NT2/D1 (cell line): ENCODE measurements around the gene GNB5.

ENCODE experiments used
- DNase-seq: peaks from one replicate; pipeline ENCODE4 v3.0.0-alpha.2; 2011; ENCODE audit warnings: low read depth, low spot score
- H3K27me3 ChIP-seq: 2 replicates; pipeline ENCODE4 v1.6.0; 2011; ENCODE audit warnings: mild to moderate bottlenecking; ENCODE audit not compliant: insufficient read length, insufficient read depth
- H3K36me3 ChIP-seq: 2 replicates; pipeline ENCODE4 v1.6.1; 2011; ENCODE audit warnings: mild to moderate bottlenecking, low read length, mixed read lengths; ENCODE audit not compliant: insufficient read depth, insufficient read length
- H3K4me1 ChIP-seq: 2 replicates; pipeline ENCODE4 v1.5.1; 2011; ENCODE audit not compliant: insufficient read depth, insufficient read length
- H3K4me3 ChIP-seq: 2 replicates; pipeline ENCODE4 v1.5.1; 2011; ENCODE audit warnings: low read depth; ENCODE audit not compliant: insufficient read length
- H3K9ac ChIP-seq: 2 replicates; pipeline ENCODE4 v1.6.0; 2011; ENCODE audit warnings: low read depth; ENCODE audit not compliant: insufficient read length
- H3K9me3 ChIP-seq: 2 replicates; pipeline ENCODE4 v1.5.1; 2011; ENCODE audit warnings: mild to moderate bottlenecking, low read length; ENCODE audit not compliant: insufficient read depth
- SUZ12 ChIP-seq: IDR thresholded peaks from 2 replicates; pipeline ENCODE4 v1.6.1; 2011; ENCODE audit not compliant: insufficient read length, insufficient read depth; ENCODE audit errors: extremely low read depth
- YY1 ChIP-seq: IDR thresholded peaks from 2 replicates; pipeline ENCODE4 v1.6.1; 2011; ENCODE audit not compliant: insufficient read length, insufficient read depth
- ZNF274 ChIP-seq: IDR thresholded peaks from 2 replicates; pipeline ENCODE4 v1.6.1; 2011; ENCODE audit warnings: mild to moderate bottlenecking, low read depth, low read length

GNB5 gene

GRCh38 chr15:52109559-52110451 lies 81.4 kb downstream of the GNB5 start:
- DNase-seq: no peak
- TF ChIP-seq YY1: no peak
- no peak for TF ChIP-seq SUZ12
- no peak for TF ChIP-seq ZNF274
- H3K9me3 ChIP-seq: no peaks in the 10 kb centered on the region
- no peaks in the 10 kb centered on the region for H3K4me1 ChIP-seq
- peaks cover 34% of the 10 kb centered on the region for H3K27me3 ChIP-seq
- no peak overlapping the region for H3K9ac ChIP-seq
- no peaks in the 10 kb centered on the region for H3K36me3 ChIP-seq
- no peak overlapping the region for H3K4me3 ChIP-seq

- Histone ChIP-seq H3K9me3 (no peaks in the 10 kb centered on the region), H3K9ac (no peak overlapping the region), H3K27me3 (peaks cover 16% of the 10 kb centered on the region), H3K4me1 (no peaks in the 10 kb centered on the region), H3K36me3 (no peaks in the 10 kb centered on the region), H3K4me3 (no peak overlapping the region)
- TF ChIP-seq ZNF274: no peak
- no peak for TF ChIP-seq YY1
- no peak for TF ChIP-seq SUZ12
- no peak for DNase-seq
Observed at GRCh38 chr15:52107238-52107637, 84.0 kb downstream of the GNB5 start.

GRCh38 chr15:52106641-52107040 lies 84.6 kb downstream of the GNB5 start:
- H3K36me3 ChIP-seq: no peaks in the 10 kb centered on the region
- no peak for DNase-seq
- H3K27me3 ChIP-seq: peaks cover 10% of the 10 kb centered on the region
- no peaks in the 10 kb centered on the region for H3K9me3 ChIP-seq
- TF ChIP-seq YY1 (no peak), SUZ12 (no peak), ZNF274 (no peak)
- H3K9ac ChIP-seq: no peak overlapping the region
- no peaks in the 10 kb centered on the region for H3K4me1 ChIP-seq
- H3K4me3 ChIP-seq: no peak overlapping the region

GRCh38 chr15:52105846-52106245 lies 85.3 kb downstream of the GNB5 start:
- DNase-seq: no peak

GRCh38 chr15:52104532-52105004 lies 86.6 kb downstream of the GNB5 start:
- TF ChIP-seq SUZ12: no peak
- TF ChIP-seq YY1: no peak
- no peak for TF ChIP-seq ZNF274
- no peaks in the 10 kb centered on the region for H3K27me3 ChIP-seq
- no peaks in the 10 kb centered on the region for H3K9me3 ChIP-seq
- no peak overlapping the region for H3K4me3 ChIP-seq
- H3K4me1 ChIP-seq: no peaks in the 10 kb centered on the region
- no peak for DNase-seq
- no peak overlapping the region for H3K9ac ChIP-seq
- no peaks in the 10 kb centered on the region for H3K36me3 ChIP-seq

More at GRCh38 chr15:52105846-52106245, 85.3 kb downstream of the GNB5 start:
- TF ChIP-seq SUZ12: no peak
- TF ChIP-seq YY1: no peak
- no peak for TF ChIP-seq ZNF274
- peaks cover 3% of the 10 kb centered on the region for H3K27me3 ChIP-seq
- H3K9me3 ChIP-seq: no peaks in the 10 kb centered on the region
- H3K4me1 ChIP-seq: no peaks in the 10 kb centered on the region
- no peaks in the 10 kb centered on the region for H3K36me3 ChIP-seq
- H3K9ac ChIP-seq: no peak overlapping the region
- H3K4me3 ChIP-seq: no peak overlapping the region

- TF ChIP-seq SUZ12: no peak
- TF ChIP-seq YY1: no peak
- TF ChIP-seq ZNF274: no peak
- no peak for DNase-seq
- no peak overlapping the region for H3K4me3 ChIP-seq
- no peaks in the 10 kb centered on the region for H3K9me3 ChIP-seq
- H3K4me1 ChIP-seq: no peaks in the 10 kb centered on the region
- no peak overlapping the region for H3K9ac ChIP-seq
- no peaks in the 10 kb centered on the region for H3K27me3 ChIP-seq
- H3K36me3 ChIP-seq: no peaks in the 10 kb centered on the region
Observed at GRCh38 chr15:52103217-52104207, 87.7 kb downstream of the GNB5 start.

- no peaks in the 10 kb centered on the region for H3K36me3 ChIP-seq
- no peak overlapping the region for H3K4me3 ChIP-seq
- H3K9me3 ChIP-seq: no peaks in the 10 kb centered on the region
- H3K27me3 ChIP-seq: no peaks in the 10 kb centered on the region
- TF ChIP-seq YY1 (no peak), ZNF274 (no peak), SUZ12 (no peak)
- DNase-seq: no peak
- no peak overlapping the region for H3K9ac ChIP-seq
- H3K4me1 ChIP-seq: no peaks in the 10 kb centered on the region
Observed at GRCh38 chr15:52102463-52102862, 88.7 kb downstream of the GNB5 start.
